HL-60 (cell line): ENCODE measurements around the gene REG1A.

Experiments used
- DNase-seq, 2 experiments: peaks; one replicate each; pipeline ENCODE4 v3.0.0-alpha.2; 2010 to 2020; ENCODE audit warnings: low read depth in 1 of 2, low spot score in 1 of 2
- H3K27ac ChIP-seq: fragments of 250-450 bp; sonication (Bioruptor Pico); replicated peaks from 2 replicates; pipeline ENCODE4 v1.5.1; 2020; ENCODE audit warnings: mild to moderate bottlenecking, moderate library complexity
- H3K27me3 ChIP-seq: fragments of 250-450 bp; sonication (Bioruptor Pico); 2 replicates; pipeline ENCODE4 v1.5.1; 2021; ENCODE audit warnings: mild to moderate bottlenecking, moderate library complexity; ENCODE audit not compliant: insufficient read depth, poor library complexity, severe bottlenecking
- H3K4me3 ChIP-seq: replicated peaks from 2 replicates; pipeline ENCODE4 v1.5.1; 2011; ENCODE audit warnings: mild to moderate bottlenecking, control low read depth, low read length; ENCODE audit not compliant: insufficient read depth
- GABPA ChIP-seq: IDR thresholded peaks from 2 replicates; pipeline ENCODE4 v1.6.1; 2012; ENCODE audit warnings: low read depth
- POLR2AphosphoS5 ChIP-seq: IDR thresholded peaks from 2 replicates; pipeline ENCODE4 v1.6.1; 2012; ENCODE audit warnings: low read depth
- SPI1 ChIP-seq: IDR thresholded peaks from 2 replicates; pipeline ENCODE4 v1.6.1; 2012; ENCODE audit warnings: low read depth, mild to moderate bottlenecking, borderline replicate concordance
- TF ChIP-seq, protein P1 (sequence below): IDR thresholded peaks from 2 replicates; pipeline ENCODE4 v1.6.1; 2012; ENCODE audit warnings: low read depth; ENCODE audit not compliant: insufficient replicate concordance
- TF ChIP-seq, protein P2 (sequence below): IDR thresholded peaks from one replicate; pipeline ENCODE4 v1.5.1; 2011; ENCODE audit warnings: low read length, control low read depth, inconsistent platforms; ENCODE audit not compliant: insufficient read depth

Gene REG1A

DNA sequence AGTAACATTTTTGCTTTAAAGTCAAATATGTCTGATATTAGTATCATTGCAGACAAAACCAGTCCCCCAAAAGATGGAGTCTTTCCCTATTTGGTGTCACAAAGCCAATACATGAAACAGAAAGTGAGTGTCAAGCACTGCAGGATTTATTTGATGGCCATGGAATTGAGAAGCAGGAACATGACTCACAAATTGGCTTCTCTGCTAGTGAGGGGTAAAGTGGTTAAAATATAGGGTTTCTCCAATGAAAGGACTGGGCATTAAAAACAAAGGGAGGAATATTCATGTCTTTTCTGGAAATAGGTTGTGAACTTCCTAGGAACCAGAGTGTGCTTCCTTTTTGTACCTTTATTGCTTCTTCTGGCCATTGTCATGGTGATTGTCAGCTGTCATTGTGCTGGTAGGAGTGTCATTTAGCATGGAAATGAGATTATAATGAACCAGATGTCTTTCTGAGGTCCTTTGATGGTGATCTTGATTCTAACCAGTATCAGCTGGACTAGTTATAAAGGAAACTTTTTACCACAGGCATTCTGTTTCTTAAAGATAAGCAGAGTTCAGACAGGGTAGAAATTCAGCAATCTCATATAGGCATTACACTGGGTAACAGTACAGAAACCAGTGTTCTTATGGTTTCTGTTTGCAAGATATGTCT lies 36.6 kb upstream of the REG1A start:
- Histone ChIP-seq H3K4me3 (no peak overlapping the region), H3K27ac (no peak overlapping the region), H3K27me3 (no peaks in the 10 kb centered on the region)
- DNase-seq: no peak
- TF ChIP-seq GABPA (no peak), POLR2AphosphoS5 (no peak), SPI1 (no peak)
- TF ChIP-seq, protein P1, sequence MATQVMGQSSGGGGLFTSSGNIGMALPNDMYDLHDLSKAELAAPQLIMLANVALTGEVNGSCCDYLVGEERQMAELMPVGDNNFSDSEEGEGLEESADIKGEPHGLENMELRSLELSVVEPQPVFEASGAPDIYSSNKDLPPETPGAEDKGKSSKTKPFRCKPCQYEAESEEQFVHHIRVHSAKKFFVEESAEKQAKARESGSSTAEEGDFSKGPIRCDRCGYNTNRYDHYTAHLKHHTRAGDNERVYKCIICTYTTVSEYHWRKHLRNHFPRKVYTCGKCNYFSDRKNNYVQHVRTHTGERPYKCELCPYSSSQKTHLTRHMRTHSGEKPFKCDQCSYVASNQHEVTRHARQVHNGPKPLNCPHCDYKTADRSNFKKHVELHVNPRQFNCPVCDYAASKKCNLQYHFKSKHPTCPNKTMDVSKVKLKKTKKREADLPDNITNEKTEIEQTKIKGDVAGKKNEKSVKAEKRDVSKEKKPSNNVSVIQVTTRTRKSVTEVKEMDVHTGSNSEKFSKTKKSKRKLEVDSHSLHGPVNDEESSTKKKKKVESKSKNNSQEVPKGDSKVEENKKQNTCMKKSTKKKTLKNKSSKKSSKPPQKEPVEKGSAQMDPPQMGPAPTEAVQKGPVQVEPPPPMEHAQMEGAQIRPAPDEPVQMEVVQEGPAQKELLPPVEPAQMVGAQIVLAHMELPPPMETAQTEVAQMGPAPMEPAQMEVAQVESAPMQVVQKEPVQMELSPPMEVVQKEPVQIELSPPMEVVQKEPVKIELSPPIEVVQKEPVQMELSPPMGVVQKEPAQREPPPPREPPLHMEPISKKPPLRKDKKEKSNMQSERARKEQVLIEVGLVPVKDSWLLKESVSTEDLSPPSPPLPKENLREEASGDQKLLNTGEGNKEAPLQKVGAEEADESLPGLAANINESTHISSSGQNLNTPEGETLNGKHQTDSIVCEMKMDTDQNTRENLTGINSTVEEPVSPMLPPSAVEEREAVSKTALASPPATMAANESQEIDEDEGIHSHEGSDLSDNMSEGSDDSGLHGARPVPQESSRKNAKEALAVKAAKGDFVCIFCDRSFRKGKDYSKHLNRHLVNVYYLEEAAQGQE: no peak
- TF ChIP-seq, protein P2, sequence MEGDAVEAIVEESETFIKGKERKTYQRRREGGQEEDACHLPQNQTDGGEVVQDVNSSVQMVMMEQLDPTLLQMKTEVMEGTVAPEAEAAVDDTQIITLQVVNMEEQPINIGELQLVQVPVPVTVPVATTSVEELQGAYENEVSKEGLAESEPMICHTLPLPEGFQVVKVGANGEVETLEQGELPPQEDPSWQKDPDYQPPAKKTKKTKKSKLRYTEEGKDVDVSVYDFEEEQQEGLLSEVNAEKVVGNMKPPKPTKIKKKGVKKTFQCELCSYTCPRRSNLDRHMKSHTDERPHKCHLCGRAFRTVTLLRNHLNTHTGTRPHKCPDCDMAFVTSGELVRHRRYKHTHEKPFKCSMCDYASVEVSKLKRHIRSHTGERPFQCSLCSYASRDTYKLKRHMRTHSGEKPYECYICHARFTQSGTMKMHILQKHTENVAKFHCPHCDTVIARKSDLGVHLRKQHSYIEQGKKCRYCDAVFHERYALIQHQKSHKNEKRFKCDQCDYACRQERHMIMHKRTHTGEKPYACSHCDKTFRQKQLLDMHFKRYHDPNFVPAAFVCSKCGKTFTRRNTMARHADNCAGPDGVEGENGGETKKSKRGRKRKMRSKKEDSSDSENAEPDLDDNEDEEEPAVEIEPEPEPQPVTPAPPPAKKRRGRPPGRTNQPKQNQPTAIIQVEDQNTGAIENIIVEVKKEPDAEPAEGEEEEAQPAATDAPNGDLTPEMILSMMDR: no peak

DNA sequence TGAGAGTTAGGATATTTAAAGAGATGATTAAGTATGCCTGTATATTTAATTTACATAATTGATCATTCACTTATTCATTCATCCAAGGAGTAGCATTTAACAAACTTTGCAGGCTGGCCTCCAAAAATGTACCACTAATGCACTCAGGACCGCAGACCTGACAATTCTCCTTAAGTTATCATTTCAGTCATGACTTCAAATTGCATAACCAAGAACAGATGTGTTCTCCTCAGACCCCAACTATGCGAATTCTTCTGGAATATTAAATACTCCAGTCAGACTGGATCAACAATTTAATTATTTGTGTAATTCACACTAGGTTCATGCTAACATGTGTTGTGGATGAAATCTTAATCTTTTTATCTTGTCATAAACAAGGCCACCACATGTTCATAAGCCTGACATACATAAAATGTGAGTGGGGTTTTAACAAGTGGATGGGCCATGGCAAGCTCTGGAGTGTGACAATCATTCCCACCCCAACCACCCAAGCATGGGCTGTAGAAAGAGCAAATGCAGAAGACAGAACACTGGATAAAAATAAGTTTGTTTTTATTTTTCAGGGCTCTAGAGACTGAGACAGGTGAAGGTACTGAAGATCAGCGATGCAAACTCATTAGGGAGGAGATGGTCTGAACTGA lies 35.7 kb upstream of the REG1A start:
- no peak for DNase-seq
- Histone ChIP-seq H3K27ac (no peak overlapping the region), H3K27me3 (no peaks in the 10 kb centered on the region), H3K4me3 (no peak overlapping the region)
- no peak for TF ChIP-seq SPI1
- no peak for TF ChIP-seq GABPA
- no peak for TF ChIP-seq POLR2AphosphoS5
- TF ChIP-seq, protein P1: no peak
- TF ChIP-seq, protein P2: no peak

DNA sequence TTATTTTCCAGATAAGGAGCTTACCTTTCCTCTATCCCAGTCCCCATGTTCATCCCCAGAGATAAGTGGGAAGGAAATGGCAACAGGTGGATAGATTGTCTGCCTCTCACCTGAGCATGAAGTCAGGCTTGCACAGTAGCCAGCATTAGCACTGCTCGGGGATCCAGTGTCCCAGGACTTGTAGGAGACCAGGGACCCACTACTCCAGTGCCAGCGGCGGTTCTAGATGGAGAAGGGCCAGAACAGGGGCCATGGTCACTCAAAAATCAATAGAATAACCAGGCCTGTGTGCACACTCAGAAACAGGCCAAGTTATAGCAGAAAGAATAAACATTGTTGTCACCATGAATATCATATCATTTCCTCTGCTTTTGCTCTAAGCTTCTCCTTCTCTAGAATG lies 34.9 kb upstream of the REG1A start:
- Histone ChIP-seq H3K27me3 (no peaks in the 10 kb centered on the region), H3K27ac (no peak overlapping the region), H3K4me3 (no peak overlapping the region)
- DNase-seq: no peak
- TF ChIP-seq, protein P1: no peak
- TF ChIP-seq POLR2AphosphoS5 (no peak), GABPA (no peak), SPI1 (no peak)
- TF ChIP-seq, protein P2: no peak
